ENCODE measurements around the gene TMEM52B.

DNA sequence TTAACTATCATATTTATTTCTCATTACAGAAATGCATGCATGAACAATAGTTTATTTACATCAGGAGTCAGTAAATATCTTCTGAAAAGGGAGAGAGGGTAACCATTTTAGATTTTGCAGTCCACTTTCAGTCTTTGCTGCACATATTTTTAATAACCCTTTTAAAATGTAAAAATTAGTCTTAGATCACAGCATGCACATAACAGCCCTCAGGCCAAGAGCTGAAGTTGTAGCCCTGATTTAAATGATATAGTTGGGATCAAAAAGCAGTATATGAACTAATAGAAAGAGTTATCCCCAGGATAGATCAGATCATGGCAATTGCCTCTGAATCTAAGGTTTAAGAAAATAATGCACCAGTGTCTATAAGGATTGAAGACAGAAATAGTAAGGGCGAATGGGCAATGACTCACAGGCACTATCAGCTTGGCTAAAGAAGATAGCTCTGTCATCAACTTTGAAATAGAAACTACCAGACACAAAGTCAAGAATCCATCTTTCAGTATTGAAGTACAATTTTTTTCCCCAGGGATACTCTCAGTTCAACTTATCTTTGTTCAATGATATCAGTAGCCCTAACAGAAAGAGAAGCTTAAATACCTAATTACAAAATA is 35.7 kb upstream of the TMEM52B start:
- TF ChIP-seq, protein P1, sequence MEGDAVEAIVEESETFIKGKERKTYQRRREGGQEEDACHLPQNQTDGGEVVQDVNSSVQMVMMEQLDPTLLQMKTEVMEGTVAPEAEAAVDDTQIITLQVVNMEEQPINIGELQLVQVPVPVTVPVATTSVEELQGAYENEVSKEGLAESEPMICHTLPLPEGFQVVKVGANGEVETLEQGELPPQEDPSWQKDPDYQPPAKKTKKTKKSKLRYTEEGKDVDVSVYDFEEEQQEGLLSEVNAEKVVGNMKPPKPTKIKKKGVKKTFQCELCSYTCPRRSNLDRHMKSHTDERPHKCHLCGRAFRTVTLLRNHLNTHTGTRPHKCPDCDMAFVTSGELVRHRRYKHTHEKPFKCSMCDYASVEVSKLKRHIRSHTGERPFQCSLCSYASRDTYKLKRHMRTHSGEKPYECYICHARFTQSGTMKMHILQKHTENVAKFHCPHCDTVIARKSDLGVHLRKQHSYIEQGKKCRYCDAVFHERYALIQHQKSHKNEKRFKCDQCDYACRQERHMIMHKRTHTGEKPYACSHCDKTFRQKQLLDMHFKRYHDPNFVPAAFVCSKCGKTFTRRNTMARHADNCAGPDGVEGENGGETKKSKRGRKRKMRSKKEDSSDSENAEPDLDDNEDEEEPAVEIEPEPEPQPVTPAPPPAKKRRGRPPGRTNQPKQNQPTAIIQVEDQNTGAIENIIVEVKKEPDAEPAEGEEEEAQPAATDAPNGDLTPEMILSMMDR (IDR thresholded peaks at IDR 0.05; ENCODE audit: low read length) = no peak
- TF ChIP-seq EZH2phosphoT487 (IDR thresholded peaks at IDR 0.05; ENCODE audit: low read length) (no peak), EZH2 (optimal IDR thresholded peaks at IDR 0.05; ENCODE audit: low read depth, low read length) (no peak)

Data from MM.1S (cell line).